ENCODE data around the gene GALNT11. TPM values are rescaled to one million over a fixed set of nuclear protein-coding genes. Genes with fewer than 3 reads are reported as not detected.

GALNT11 gene
- total RNA-seq, 1 donor, result 42.7 TPM

- H3K4me2 ChIP-seq (ENCODE audit: insufficient read depth, low read length), result no peak overlapping the region
- TF ChIP-seq CTCF (IDR thresholded peaks at IDR 0.05; ENCODE audit: extremely low read depth, low read depth, low read length), result no peak
- no peak for DNase-seq (ENCODE audit: insufficient read length, low spot score, missing footprints)
- H3K36me3 ChIP-seq (ENCODE audit: insufficient read depth, low read length), result peaks cover 65% of the 10 kb centered on the region
- no peaks in the 10 kb centered on the region for H3K79me2 ChIP-seq (ENCODE audit: insufficient read depth, low read length)
- no peaks in the 10 kb centered on the region for H3K27me3 ChIP-seq (ENCODE audit: insufficient read depth, low read length)
- no peaks in the 10 kb centered on the region for H3K9me3 ChIP-seq (ENCODE audit: low read depth, low read length)
- H3K4me3 ChIP-seq (ENCODE audit: insufficient read depth, low read length), result no peak overlapping the region
- no peak overlapping the region for H3K27ac ChIP-seq (ENCODE audit: low read depth, low read length)
- no peak overlapping the region for H2AFZ ChIP-seq (ENCODE audit: low read length)
- no peaks in the 10 kb centered on the region for H3K4me1 ChIP-seq (ENCODE audit: insufficient read depth, low read length)
- H4K20me1 ChIP-seq (ENCODE audit: insufficient read depth, low read length), result no peaks in the 10 kb centered on the region
Measured at GRCh38 chr7:152162287-152162686, 136.8 kb downstream of the GALNT11 start.

Small RNA genes within 50 kb of the gene (small RNA-seq; reads per million reads assigned to genes)
- not detected for gene RF00017

Other genes starting within 250 kb of the GALNT11 start
- gene PRKAG2, start 148.6 kb upstream of the GALNT11 start, total RNA-seq, result 20.6 TPM in 2 replicates
- gene GALNTL5, start 69.2 kb upstream of the GALNT11 start, total RNA-seq, result not detected in 2 replicates